T47D (cell line): ENCODE data around the gene CALD1.
A peak's percentile ranks its signal among the peaks of the same experiment; 100 is the strongest.

ENCODE experiments used
- DNase-seq, 2 experiments: peaks; one replicate each; pipeline versions ENCODE4 v3.0.0 to v3.0.0-alpha.2; 2011 to 2012; ENCODE audit warnings: low read depth in 1 of 2, low spot score in 1 of 2
- JUND ChIP-seq: IDR thresholded peaks from 2 replicates; pipeline ENCODE4 v1.6.1; 2012; ENCODE audit warnings: low read depth
- in situ Hi-C: cut with HindIII; loops from 2 replicates; pipeline ENCODE4 v1.10.0; 2016; ENCODE audit warnings: low sequenced_read_pairs, low pct_unique_long_range_greater_than_20kb

Gene CALD1

GRCh38 chr7:134942690-134943466 is 163.4 kb downstream of the CALD1 start:
- in situ Hi-C loops, result no loop called here
- no peak for DNase-seq
- TF ChIP-seq JUND, result no peak

- DNase-seq, result peak; percentile 43 to 71
- in situ Hi-C loops, result no loop called here
Observed at GRCh38 chr7:134943785-134944400, 164.5 kb downstream of the CALD1 start.

GRCh38 chr7:134945691-134946090 is 166.3 kb downstream of the CALD1 start:
- no peak for DNase-seq
- no peak for TF ChIP-seq JUND
- in situ Hi-C loops, result no loop called here

More at GRCh38 chr7:134943785-134944400, 164.5 kb downstream of the CALD1 start:
- TF ChIP-seq JUND, result no peak

- in situ Hi-C loops, result no loop called here
- no peak for TF ChIP-seq JUND
- DNase-seq, result no peak
Observed at GRCh38 chr7:134946260-134946659, 166.8 kb downstream of the CALD1 start.

GRCh38 chr7:134947329-134947728 is 167.9 kb downstream of the CALD1 start:
- no peak for DNase-seq
- no peak for TF ChIP-seq JUND
- in situ Hi-C loops, result no loop called here

GRCh38 chr7:134947831-134948230 is 168.4 kb downstream of the CALD1 start:
- TF ChIP-seq JUND, result no peak
- in situ Hi-C loops, result no loop called here
- no peak for DNase-seq

GRCh38 chr7:134948246-134948645 is 168.8 kb downstream of the CALD1 start:
- in situ Hi-C loops, result no loop called here
- no peak for DNase-seq
- TF ChIP-seq JUND, result no peak

GRCh38 chr7:134948736-134949135 is 169.3 kb downstream of the CALD1 start:
- no peak for TF ChIP-seq JUND
- in situ Hi-C loops, result no loop called here
- DNase-seq, result no peak

- in situ Hi-C loops, result no loop called here
- TF ChIP-seq JUND, result no peak
- no peak for DNase-seq
Observed at GRCh38 chr7:134949171-134949570, 169.7 kb downstream of the CALD1 start.

GRCh38 chr7:134954197-134955082 is 175.0 kb downstream of the CALD1 start:
- no peak for TF ChIP-seq JUND
- peak in 1 of 2 experiments; percentile 39 for DNase-seq
- in situ Hi-C loops, result no loop called here

GRCh38 chr7:134957005-134957404 is 177.6 kb downstream of the CALD1 start:
- in situ Hi-C loops, result no loop called here
- no peak for TF ChIP-seq JUND
- no peak for DNase-seq

- no peak for TF ChIP-seq JUND
- in situ Hi-C loops, result no loop called here
- no peak for DNase-seq
Observed at GRCh38 chr7:134959810-134960209, 180.4 kb downstream of the CALD1 start.
